Measurements from ENCODE around the gene MYBPC3. TPM values are rescaled to one million over a fixed set of nuclear protein-coding genes. Genes with fewer than 3 reads are reported as not detected.

MYBPC3 gene
- total RNA-seq, 4 donors from 2014 or later: not detected

- 86 to 98% methylated on average over 5 of the region's 8 CpGs for WGBS, 2 donors
- TF ChIP-seq POLR2A (IDR thresholded peaks at IDR 0.05) (no peak), CTCF (IDR thresholded peaks at IDR 0.05) (no peak)
Measured at GRCh38 chr11:47333886-47334443, 18.5 kb downstream of the MYBPC3 start.

DNA sequence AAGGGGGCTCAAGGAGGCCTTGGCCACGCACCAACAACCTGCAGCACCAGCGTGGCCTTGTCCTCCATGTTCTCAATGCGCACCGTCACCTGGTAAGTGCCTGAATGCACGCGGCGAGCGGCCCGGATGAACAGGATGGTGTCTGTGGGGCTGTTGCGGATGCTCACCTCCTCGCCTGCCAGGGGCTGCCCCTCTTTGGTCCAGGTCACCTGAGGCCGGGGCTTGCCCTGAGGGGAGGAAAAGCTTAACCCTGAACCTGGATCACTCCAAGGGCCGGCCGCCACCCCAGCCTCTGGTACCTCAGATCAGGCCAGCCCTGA, 19.0 kb downstream of the MYBPC3 start:
- no peak for TF ChIP-seq POLR2A (IDR thresholded peaks at IDR 0.05)
- TF ChIP-seq CTCF (IDR thresholded peaks at IDR 0.05): no peak
- Histone ChIP-seq H3K36me3 (peaks cover 3 to 8% of the 10 kb centered on the region in 2 donors), H3K27ac (no peak overlapping the region), H3K27me3 (no peaks in the 10 kb centered on the region), H3K4me1 (no peaks in the 10 kb centered on the region), H3K4me3 (replicated peaks in 1 of 3) (no peak overlapping the region), H3K9me3 (no peaks in the 10 kb centered on the region)
- no peak for DNase-seq
- intact Hi-C loops (cut with DNase I): no loop called here
- 83 to 90% methylated on average over 8 to 14 of the region's 14 CpGs for WGBS, 2 donors

More at GRCh38 chr11:47333886-47334443, 18.5 kb downstream of the MYBPC3 start:
- no peaks in the 10 kb centered on the region for H3K9me3 ChIP-seq
- H3K4me1 ChIP-seq: no peaks in the 10 kb centered on the region
- no peak for DNase-seq
- peaks cover 0 to 3% of the 10 kb centered on the region in 2 donors for H3K36me3 ChIP-seq
- intact Hi-C loops (cut with DNase I): no loop called here
- H3K27ac ChIP-seq: no peak overlapping the region
- H3K27me3 ChIP-seq: no peaks in the 10 kb centered on the region
- H3K4me3 ChIP-seq (replicated peaks in 1 of 3): no peak overlapping the region

DNA sequence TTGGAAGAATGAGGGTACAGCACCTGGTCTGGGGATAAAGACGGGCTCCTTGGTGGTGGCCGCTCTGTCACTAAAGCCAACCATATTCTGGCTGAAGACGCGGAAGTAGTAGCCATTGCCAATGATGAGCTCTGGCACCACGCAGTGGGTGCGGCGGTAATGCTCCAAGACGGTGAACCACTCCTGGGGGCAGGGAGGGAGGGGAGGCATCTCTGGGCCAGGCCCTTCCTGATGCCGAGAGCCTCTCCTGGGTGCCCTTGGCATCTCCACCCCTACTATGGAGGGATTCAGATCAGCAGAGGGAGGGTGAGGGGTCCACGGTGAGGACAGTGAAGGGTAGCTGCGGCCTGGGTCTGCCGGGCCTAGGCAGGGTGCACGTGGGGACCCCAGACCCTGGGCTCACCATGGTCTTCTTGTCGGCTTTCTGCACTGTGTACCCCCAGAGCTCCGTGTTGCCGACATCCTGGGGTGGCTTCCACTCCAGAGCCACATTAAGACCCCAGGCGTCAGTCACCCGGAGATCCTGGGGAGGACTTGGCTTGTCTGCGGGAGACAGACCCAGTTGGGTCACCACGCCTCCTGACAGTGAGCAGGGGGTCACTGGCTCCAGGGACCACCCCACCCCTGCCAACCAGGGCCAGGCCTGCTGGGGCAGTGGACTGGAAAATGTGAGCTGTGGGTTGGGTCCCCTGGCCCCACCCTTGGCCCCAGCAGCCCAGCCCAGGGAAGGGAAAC, 19.5 kb downstream of the MYBPC3 start:
- DNase-seq: no peak
- no peaks in the 10 kb centered on the region for H3K27me3 ChIP-seq
- no peaks in the 10 kb centered on the region for H3K4me1 ChIP-seq
- H3K4me3 ChIP-seq (replicated peaks in 1 of 3): no peak overlapping the region
- TF ChIP-seq CTCF (IDR thresholded peaks at IDR 0.05) (no peak), POLR2A (IDR thresholded peaks at IDR 0.05) (no peak)
- peaks cover 9 to 10% of the 10 kb centered on the region in 2 donors for H3K36me3 ChIP-seq
- no peak overlapping the region for H3K27ac ChIP-seq
- H3K9me3 ChIP-seq: no peaks in the 10 kb centered on the region
- WGBS, 2 donors: 92 to 100% methylated on average over 4 to 15 of the region's 20 CpGs
- intact Hi-C loops (cut with DNase I): no loop called here

- TF ChIP-seq CTCF (IDR thresholded peaks at IDR 0.05) (no peak), POLR2A (IDR thresholded peaks at IDR 0.05) (no peak)
- H3K4me3 ChIP-seq (replicated peaks in 1 of 3): no peak overlapping the region
- peaks cover 13% of the 10 kb centered on the region in 2 donors for H3K36me3 ChIP-seq
- intact Hi-C loops (cut with DNase I): no loop called here
- H3K4me1 ChIP-seq: no peaks in the 10 kb centered on the region
- H3K9me3 ChIP-seq: no peaks in the 10 kb centered on the region
- 85 to 86% methylated on average over 11 to 13 of the region's 13 CpGs for WGBS, 2 donors
- H3K27me3 ChIP-seq: no peaks in the 10 kb centered on the region
- no peak for DNase-seq
- no peak overlapping the region for H3K27ac ChIP-seq
Measured at GRCh38 chr11:47332303-47332711, 20.2 kb downstream of the MYBPC3 start.

Data from thyroid gland (tissue), 4 donors.